ENCODE results near the gene USP10.
A peak's percentile ranks its signal among the peaks of the same experiment; 100 is the strongest.

The USP10 gene

DNA sequence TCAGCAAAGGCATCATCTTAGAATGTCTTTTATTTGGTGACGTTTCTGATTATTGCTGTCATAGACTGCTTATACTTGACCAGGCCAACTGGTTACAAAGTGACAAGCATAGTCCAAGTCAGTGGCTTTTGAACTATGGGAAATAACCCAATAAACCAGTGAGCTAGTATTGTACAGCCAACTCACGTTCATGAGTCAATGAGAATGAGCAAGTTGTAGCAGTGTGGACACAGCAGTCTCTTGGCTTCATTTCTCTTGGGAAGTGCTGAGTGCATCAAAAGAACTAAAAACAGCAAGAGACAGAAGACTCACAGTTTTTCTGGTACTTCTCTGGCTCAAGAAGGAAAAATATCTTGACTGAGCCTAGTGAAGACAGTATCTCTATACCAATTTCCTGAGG, 83.0 kb downstream of the USP10 start:
- Histone ChIP-seq H3K9me3 (ENCODE audit: control insufficient read depth, insufficient read depth, low read depth, low read length) (no peaks in the 10 kb centered on the region), H3K4me3 (ENCODE audit: low read depth, low read length) (no peak overlapping the region), H3K27ac (ENCODE audit: extremely low read depth, low read depth, low read length) (no peak overlapping the region), H3K36me3 (ENCODE audit: control insufficient read depth in 2 of 2, insufficient read depth in 1 of 2, low read length in 2 of 2) (peaks cover 0 to 28% of the 10 kb centered on the region in 2 experiments; a peak in 2 of 3 replicates), H3K4me1 (ENCODE audit: control insufficient read depth, insufficient read depth, low read length) (peaks cover 3% of the 10 kb centered on the region; the same call in 1 of the 2 replicates)
- TF ChIP-seq, protein P1, sequence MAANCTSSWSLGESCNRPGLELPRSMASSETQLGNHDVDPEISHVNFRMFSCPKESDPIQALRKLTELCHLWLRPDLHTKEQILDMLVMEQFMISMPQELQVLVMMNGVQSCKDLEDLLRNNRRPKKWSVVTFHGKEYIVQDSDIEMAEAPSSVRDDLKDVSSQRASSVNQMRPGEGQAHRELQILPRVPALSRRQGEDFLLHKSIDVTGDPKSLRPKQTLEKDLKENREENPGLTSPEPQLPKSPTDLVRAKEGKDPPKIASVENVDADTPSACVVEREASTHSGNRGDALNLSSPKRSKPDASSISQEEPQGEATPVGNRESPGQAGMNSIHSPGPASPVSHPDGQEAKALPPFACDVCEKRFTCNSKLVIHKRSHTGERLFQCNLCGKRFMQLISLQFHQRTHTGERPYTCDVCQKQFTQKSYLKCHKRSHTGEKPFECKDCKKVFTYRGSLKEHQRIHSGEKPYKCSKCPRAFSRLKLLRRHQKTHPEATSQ (tag by site-specific recombination; IDR thresholded peaks at IDR 0.05), result no peak
- no peak for TF ChIP-seq HOXD13 (CRISPR knock-in tag; IDR thresholded peaks at IDR 0.05; ENCODE audit: borderline replicate concordance)
- TF ChIP-seq GLI4 (tag by site-specific recombination; IDR thresholded peaks at IDR 0.05), result no peak
- TF ChIP-seq TRIM28 (IDR thresholded peaks at IDR 0.05; ENCODE audit: borderline replicate concordance, low read length), result no peak
- TF ChIP-seq, protein P2, sequence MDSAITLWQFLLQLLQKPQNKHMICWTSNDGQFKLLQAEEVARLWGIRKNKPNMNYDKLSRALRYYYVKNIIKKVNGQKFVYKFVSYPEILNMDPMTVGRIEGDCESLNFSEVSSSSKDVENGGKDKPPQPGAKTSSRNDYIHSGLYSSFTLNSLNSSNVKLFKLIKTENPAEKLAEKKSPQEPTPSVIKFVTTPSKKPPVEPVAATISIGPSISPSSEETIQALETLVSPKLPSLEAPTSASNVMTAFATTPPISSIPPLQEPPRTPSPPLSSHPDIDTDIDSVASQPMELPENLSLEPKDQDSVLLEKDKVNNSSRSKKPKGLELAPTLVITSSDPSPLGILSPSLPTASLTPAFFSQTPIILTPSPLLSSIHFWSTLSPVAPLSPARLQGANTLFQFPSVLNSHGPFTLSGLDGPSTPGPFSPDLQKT (IDR thresholded peaks at IDR 0.05; ENCODE audit: borderline replicate concordance, low read depth, low read length), result no peak
- TF ChIP-seq ZNF514 (tag by site-specific recombination; IDR thresholded peaks at IDR 0.05), result no peak
- ChIA-PET CTCF (interaction anchor here (0.5 to 1.3 kb wide), 3 partner anchors 38 to 169 kb away, joined by 3 to 11 read pairs (median 3); no protein-coding TSS in a partner anchor), POLR2A (interaction anchor here (0.7 kb wide), 1 partner anchor 683 kb away, joined by 6 read pairs; no protein-coding TSS in a partner anchor)

DNA sequence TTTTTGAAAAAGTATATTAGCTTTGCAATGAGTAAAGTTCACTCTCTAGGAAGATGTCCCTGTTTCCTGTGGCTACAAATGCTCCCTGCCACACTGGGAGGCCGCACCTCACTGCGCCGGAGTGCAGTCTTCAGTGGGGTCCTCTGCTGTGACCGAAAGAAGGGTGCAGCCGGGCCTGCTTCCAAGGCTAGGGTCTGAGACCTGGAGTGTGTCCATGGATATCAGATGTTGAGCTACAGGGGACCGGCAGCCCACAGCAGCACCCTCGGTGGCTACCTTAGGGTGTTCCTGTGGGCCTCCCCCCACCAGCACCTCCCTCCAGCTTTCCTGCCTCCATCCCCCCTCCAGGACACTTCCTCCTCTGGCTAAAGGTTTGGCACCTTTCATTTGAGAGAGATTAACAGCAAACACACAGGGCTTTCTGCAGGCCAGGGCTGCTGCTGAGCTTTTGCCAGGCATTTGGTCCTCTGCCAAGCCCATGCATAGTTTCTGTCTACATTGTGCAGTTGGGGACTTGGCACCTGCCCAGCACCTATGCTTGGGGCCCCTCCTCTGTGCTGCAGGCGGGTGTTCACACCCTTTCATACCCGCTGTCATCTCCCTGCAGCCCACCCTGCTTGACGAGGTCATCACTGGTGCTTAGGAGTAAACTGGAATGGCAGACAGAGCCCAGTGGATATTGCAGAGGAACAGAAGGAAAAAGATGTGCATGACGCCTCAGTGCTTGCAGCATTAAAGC, 86.2 kb downstream of the USP10 start:
- ChIA-PET CTCF (interaction anchor here (0.5 to 1.6 kb wide), 15 partner anchors 10 to 1804 kb away, joined by 3 to 7 read pairs (median 3); no protein-coding TSS in a partner anchor), POLR2A (interaction anchor here (1.9 kb wide), 1 partner anchor 34 kb away, joined by 7 read pairs; the partner anchor contains the start of gene CRISPLD2)
- no peaks in the 10 kb centered on the region for H3K9me3 ChIP-seq (ENCODE audit: control insufficient read depth, insufficient read depth, low read depth, low read length)
- H3K4me3 ChIP-seq (ENCODE audit: low read depth, low read length), result no peak overlapping the region
- no peaks in the 10 kb centered on the region; a peak in 1 of 3 replicates for H3K36me3 ChIP-seq (ENCODE audit: control insufficient read depth in 2 of 2, insufficient read depth in 1 of 2, low read length in 2 of 2)
- peaks cover 3% of the 10 kb centered on the region; the same call in 1 of the 2 replicates for H3K4me1 ChIP-seq (ENCODE audit: control insufficient read depth, insufficient read depth, low read length)
- no peak overlapping the region for H3K27ac ChIP-seq (ENCODE audit: extremely low read depth, low read depth, low read length)
- peak; percentile 58 for TF ChIP-seq PRDM10 (tag by site-specific recombination; IDR thresholded peaks at IDR 0.05)
- TF ChIP-seq ZNF624 (tag by site-specific recombination; IDR thresholded peaks at IDR 0.05), result no peak
- TF ChIP-seq ZBTB11 (tag by site-specific recombination; conservative IDR thresholded peaks at IDR 0.05; ENCODE audit: low read depth), result no peak
- no peak for TF ChIP-seq BCL6B (tag by site-specific recombination; IDR thresholded peaks at IDR 0.05)
- no peak for TF ChIP-seq SCRT2 (tag by site-specific recombination; IDR thresholded peaks at IDR 0.05)
- TF ChIP-seq EGR2 (tag by site-specific recombination; IDR thresholded peaks at IDR 0.05; ENCODE audit: low read depth), result no peak
- TF ChIP-seq ZEB2 (tag by site-specific recombination; IDR thresholded peaks at IDR 0.05), result no peak
- no peak for TF ChIP-seq SP7 (tag by site-specific recombination; IDR thresholded peaks at IDR 0.05)
- TF ChIP-seq FEZF1 (tag by site-specific recombination; IDR thresholded peaks at IDR 0.05), result peak; percentile 85
- TF ChIP-seq, protein P3, sequence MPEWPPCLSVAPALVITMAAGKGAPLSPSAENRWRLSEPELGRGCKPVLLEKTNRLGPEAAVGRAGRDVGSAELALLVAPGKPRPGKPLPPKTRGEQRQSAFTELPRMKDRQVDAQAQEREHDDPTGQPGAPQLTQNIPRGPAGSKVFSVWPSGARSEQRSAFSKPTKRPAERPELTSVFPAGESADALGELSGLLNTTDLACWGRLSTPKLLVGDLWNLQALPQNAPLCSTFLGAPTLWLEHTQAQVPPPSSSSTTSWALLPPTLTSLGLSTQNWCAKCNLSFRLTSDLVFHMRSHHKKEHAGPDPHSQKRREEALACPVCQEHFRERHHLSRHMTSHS (tag by site-specific recombination; IDR thresholded peaks at IDR 0.05), result no peak
- TF ChIP-seq ZNF626 (tag by site-specific recombination; IDR thresholded peaks at IDR 0.05), result no peak
- TF ChIP-seq ZNF18 (tag by site-specific recombination; IDR thresholded peaks at IDR 0.05), result peak; percentile 98

Measured in HEK293 (cell line).